Progenitor cell of endocrine pancreas (in vitro differentiated cells): ENCODE data around the gene PTBP3. TPM values are rescaled to one million over a fixed set of nuclear protein-coding genes. Genes with fewer than 3 reads are reported as not detected.

Source experiments
- DNase-seq: peaks from one replicate; pipeline ENCODE4 v3.0.0; 2021; ENCODE audit warnings: low spot score; ENCODE audit not compliant: unreplicated experiment
- H3K27ac Mint-ChIP-seq: 2 replicates; pipeline ENCODE4 v1.8.0; 2021; ENCODE audit warnings: mild to moderate bottlenecking, moderate library complexity, mixed read lengths
- H3K27me3 Mint-ChIP-seq: 2 replicates; pipeline ENCODE4 v1.8.0; 2021; ENCODE audit warnings: mixed read lengths
- H3K36me3 Mint-ChIP-seq: 2 replicates; pipeline ENCODE4 v1.8.0; 2022; ENCODE audit warnings: mixed read lengths; ENCODE audit not compliant: insufficient read depth
- H3K4me1 Mint-ChIP-seq: 2 replicates; pipeline ENCODE4 v1.8.0; 2021; ENCODE audit warnings: low read depth, mixed read lengths
- H3K4me3 Mint-ChIP-seq: 2 replicates; pipeline ENCODE4 v1.8.0; 2021; ENCODE audit warnings: low read depth, mild to moderate bottlenecking, moderate library complexity, mixed read lengths
- H3K9me3 Mint-ChIP-seq: 2 replicates; pipeline ENCODE4 v1.8.0; 2021; ENCODE audit warnings: low read depth, mixed read lengths
- CTCF ChIP-seq: fragments of 200-600 bp; sonication (generic); IDR thresholded peaks from one replicate; pipeline ENCODE4 v1.5.0; 2021; ENCODE audit warnings: antibody characterized with exemption, mild to moderate bottlenecking; ENCODE audit not compliant: unreplicated experiment
- total RNA-seq: library from RNA; stranded (reverse); gene quantifications from 2 replicates; pipeline ENCODE4 v1.2.1, GENCODE V29; 2021

PTBP3 gene
- total RNA-seq, 1 donor from 2014 or later: 67.1 TPM

- no peaks in the 10 kb centered on the region for H3K27me3 Mint-ChIP-seq
- TF ChIP-seq CTCF: no peak
- H3K36me3 Mint-ChIP-seq: no peaks in the 10 kb centered on the region
- H3K9me3 Mint-ChIP-seq: peaks cover 3% of the 10 kb centered on the region
- peaks cover 14% of the 10 kb centered on the region for H3K4me1 Mint-ChIP-seq
- no peak for DNase-seq
- H3K27ac Mint-ChIP-seq: no peak overlapping the region
- peak overlapping the region; percentile 71 for H3K4me3 Mint-ChIP-seq
These were observed 15.6 kb upstream of the PTBP3 start for GRCh38 chr9:112349008-112349333.

GRCh38 chr9:112348257-112349007 is 15.0 kb upstream of the PTBP3 start:
- Mint-ChIP-seq H3K9me3 (peaks cover 3% of the 10 kb centered on the region), H3K27ac (peak overlapping the region; percentile 76), H3K4me3 (peak overlapping the region; percentile 71), H3K27me3 (no peaks in the 10 kb centered on the region), H3K4me1 (peaks cover 13% of the 10 kb centered on the region), H3K36me3 (no peaks in the 10 kb centered on the region)
- peak; percentile 38 for DNase-seq
- no peak for TF ChIP-seq CTCF

GRCh38 chr9:112341730-112342129 is 8.3 kb upstream of the PTBP3 start:
- no peak for TF ChIP-seq CTCF
- Mint-ChIP-seq H3K4me1 (peaks cover 16% of the 10 kb centered on the region), H3K9me3 (no peaks in the 10 kb centered on the region), H3K27ac (no peak overlapping the region), H3K27me3 (no peaks in the 10 kb centered on the region), H3K36me3 (no peaks in the 10 kb centered on the region), H3K4me3 (no peak overlapping the region)
- DNase-seq: no peak

GRCh38 chr9:112339886-112340285 is 6.5 kb upstream of the PTBP3 start:
- TF ChIP-seq CTCF: no peak
- no peaks in the 10 kb centered on the region for H3K9me3 Mint-ChIP-seq
- H3K36me3 Mint-ChIP-seq: no peaks in the 10 kb centered on the region
- no peak for DNase-seq
- H3K27ac Mint-ChIP-seq: no peak overlapping the region
- no peak overlapping the region for H3K4me3 Mint-ChIP-seq
- peaks cover 16% of the 10 kb centered on the region for H3K4me1 Mint-ChIP-seq
- H3K27me3 Mint-ChIP-seq: no peaks in the 10 kb centered on the region

- Mint-ChIP-seq H3K4me3 (no peak overlapping the region), H3K4me1 (peaks cover 19% of the 10 kb centered on the region), H3K36me3 (no peaks in the 10 kb centered on the region), H3K27me3 (no peaks in the 10 kb centered on the region), H3K9me3 (no peaks in the 10 kb centered on the region), H3K27ac (no peak overlapping the region)
- no peak for TF ChIP-seq CTCF
- DNase-seq: no peak
These were observed 5.1 kb upstream of the PTBP3 start for GRCh38 chr9:112338561-112338960.
